Activated CD8-positive, alpha-beta memory T cell treated with anti-CD3 and anti-CD28 coated beads, Interleukin-2, amount 50 U/mL, for 4 hours (primary cell): ENCODE measurements around the gene STK26.
"Not testable (repeated sequence)": the region's sequence is repeated elsewhere in the genome, so short reads cannot be mapped to it uniquely, and the experiment has no call there.

ENCODE experiments used
- DNase-seq: peaks from one replicate; pipeline ENCODE4 v3.0.0-alpha.2; 2020

STK26 gene

GRCh38 chrX:132022967-132023895 lies at the start of gene STK26:
Gene STK26 (plus strand): TSS chrX:132023302. CDS start chrX:132023618, 316 bp downstream.
- peak; percentile 75 for DNase-seq

- DNase-seq: no peak
Measured at GRCh38 chrX:131975851-131976250, 47.3 kb upstream of the STK26 start.

GRCh38 chrX:131977619-131978018 lies 45.5 kb upstream of the STK26 start:
- no peak for DNase-seq

- no peak for DNase-seq
Measured at GRCh38 chrX:131979116-131979515, 44.0 kb upstream of the STK26 start.

DNA sequence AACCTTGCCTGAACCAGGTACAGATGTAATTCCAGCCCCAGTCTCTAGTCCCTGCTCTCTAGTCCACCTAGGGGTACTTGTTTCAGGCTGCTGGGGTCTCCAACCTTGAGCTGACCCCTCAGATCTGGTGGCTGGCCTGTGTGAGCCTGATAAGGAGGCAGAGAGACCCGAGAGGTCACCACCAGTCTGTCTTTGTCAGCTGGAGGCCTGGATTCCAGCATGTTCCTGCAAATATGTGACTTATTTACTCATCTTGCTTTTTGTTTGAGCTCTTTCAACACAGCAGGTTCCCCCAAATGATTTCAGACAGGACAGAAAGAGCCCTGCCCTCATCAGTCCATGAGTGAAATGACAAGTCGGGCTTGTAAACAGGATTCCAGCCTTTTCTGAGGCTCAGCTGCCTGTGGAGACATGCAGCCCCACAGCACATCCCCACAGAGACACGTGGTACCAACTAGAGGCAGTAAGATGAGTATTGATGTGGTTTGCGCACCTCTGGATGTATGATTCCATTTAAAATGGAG lies 37.5 kb upstream of the STK26 start:
- DNase-seq: no peak

DNA sequence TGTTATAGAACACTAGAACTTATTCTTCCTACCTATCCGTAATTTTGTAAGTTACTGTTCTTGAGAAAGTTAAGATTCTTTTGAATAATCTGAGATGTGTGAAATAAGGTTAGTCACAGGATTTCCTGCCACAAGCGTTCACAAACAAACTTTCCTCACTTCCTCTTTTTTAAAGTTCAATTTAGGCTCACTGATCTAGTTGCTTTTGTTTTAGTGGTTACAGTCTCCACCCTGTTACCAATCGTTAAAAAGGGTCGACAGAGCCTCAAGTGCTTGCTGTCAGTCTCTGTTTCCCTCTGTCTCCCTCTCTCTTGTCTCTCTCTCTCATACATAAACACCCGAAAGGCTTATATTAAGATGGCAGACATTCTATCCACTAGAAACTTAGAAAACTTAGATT lies 35.9 kb upstream of the STK26 start:
- no peak for DNase-seq

DNA sequence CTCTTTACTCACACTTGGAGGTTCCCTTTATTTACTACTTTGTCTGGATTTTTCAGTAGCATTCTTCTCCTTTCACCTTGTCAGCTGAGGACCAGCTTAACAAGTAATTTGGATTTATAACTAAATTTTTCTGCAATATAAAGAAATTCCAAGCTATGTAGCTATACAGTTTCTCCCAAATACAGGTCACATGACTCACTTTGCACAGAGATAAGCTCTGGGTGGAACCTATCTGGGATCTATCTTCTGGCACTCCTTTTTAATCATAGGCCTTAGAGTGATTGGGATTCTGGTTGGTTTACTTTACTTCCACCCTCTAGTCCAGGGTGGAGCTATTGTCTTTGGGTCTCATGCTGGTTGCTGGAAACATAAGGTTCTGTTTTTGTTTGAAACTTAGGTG lies 34.9 kb upstream of the STK26 start:
- DNase-seq: no peak

DNA sequence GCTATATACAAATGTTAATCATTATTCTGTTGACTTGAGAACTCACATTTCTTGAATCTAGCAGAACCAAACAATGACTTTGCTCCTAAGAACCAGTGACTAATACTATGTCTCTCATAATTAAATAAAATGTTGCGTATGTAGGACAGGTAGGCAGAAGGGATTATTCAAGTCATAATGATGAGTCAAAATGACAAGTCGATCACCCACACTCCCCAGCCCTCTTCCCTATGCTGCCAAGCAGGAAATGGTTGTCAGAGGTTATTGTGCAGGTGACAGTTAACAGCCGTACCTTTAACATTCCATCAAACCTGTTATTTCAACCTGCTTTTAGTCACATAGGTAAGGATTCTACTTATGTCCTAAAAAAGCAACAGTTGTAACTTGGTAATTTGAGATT lies 22.0 kb upstream of the STK26 start:
- DNase-seq: no peak

DNA sequence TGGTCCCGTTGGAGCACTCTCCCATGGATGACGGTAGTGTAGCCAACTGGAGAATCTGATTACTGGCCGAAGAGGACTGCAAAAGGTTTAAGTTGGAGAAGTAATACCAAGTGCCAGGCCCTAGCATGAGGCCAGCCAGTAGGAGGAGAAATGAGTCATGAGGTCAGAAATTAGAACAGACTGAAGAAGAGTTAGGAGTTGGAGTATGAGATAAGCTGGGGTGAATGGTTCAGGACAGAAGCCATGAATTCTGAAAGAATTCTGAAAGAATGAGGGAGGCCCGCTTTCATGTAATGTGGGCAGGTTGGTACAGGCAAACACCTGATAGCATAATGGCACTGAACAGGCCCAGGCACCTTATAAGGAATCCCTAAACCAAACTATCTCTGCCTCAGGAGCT lies 18.4 kb upstream of the STK26 start:
- no peak for DNase-seq

- no peak for DNase-seq
Measured at GRCh38 chrX:132009350-132009749, 13.8 kb upstream of the STK26 start.

DNA sequence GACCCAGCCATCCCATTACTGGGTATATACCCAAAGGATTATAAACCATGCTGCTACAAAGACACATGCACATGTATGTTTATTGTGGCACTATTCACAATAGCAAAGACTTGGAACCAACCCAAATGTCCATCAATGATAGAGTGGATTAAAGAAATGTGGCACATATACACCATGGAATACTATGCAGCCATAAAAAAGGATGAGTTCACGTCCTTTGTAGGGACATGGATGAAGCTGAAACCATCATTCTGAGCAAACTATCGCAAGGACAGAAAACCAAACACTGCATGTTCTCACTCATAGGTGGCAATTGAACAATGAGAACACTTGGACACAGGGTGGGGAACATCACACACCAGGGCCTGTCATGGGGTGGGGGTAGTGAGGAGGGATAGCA lies 12.9 kb upstream of the STK26 start:
- not testable (repeated sequence) for DNase-seq

GRCh38 chrX:132015875-132016274 lies 7.2 kb upstream of the STK26 start:
- DNase-seq: no peak

- no peak for DNase-seq
Measured at GRCh38 chrX:132016628-132017430, 6.3 kb upstream of the STK26 start.

DNA sequence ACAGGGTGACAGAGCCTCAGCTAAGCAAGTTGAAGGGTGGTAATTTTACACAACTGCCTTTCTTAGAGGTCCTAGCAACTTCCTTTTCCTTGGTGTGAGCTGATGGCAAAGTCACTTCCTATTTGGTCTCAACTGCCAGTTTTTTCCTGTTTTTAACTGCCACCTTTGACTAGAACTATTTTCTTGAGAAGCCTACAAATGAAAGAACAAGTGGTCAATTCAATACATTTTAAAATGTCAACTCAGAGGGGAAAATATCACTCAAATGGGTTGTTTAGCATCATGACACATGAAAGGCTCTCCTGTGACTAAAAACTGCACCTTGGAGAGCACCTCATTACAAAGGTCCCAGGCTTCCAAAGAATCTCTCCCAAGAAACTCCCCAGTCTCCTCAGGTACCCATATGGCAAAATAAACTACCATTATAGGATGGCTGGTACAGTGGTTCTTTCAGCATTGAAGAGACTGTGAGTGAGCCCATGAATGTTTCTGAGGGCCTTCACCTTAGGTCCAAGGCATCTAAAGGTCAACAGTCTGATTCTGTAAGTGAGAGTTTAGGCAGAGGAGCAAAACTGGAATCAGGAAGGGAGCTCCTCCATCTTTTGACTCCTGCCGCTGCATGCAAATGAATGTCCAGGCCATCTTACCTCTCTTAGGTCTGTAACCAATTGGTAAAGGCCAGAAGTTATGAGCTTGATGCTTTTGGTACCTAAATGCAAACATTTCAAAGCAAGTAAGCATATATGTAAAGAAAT lies 5.5 kb upstream of the STK26 start:
- DNase-seq: no peak

DNA sequence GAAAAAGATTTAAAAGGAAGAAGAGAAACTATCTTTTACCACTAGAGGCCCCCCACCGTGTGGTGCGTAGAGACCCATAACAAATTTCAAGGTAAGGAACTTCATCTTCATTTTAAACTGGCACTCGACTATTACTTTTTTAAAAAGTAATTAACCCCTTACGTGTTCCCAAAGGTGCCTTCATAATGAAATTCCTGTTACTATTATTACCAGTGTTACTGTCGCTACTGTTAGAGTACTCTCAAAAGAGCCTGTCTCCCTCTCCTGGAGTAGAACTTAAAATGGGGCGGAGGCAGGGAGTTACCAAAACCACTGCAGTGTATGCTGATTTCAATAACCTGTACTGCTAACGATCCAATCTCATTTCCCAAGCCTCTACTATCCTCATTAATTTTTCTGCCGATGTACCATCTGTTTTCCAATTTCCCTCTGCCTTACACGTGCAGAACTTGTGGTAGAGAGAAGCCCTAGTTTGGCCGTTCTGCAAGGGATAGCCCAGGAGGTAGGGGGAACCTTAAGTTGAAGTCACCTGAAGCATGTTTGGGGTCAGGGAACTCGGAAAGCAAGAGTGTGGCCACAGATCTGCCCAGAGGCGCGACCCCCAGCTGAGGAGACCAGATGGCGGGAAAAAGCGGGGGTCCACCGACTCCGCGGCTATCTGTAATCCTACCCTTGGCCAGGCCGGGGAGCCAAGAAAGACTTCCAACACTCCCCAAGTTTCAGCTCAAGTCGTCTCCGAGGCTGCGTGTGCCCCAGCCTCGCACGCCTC lies 720 bp upstream of the STK26 start:
- DNase-seq: no peak

GRCh38 chrX:132023896-132024386 lies 839 bp downstream of the STK26 start:
- peak; percentile 48 for DNase-seq

DNA sequence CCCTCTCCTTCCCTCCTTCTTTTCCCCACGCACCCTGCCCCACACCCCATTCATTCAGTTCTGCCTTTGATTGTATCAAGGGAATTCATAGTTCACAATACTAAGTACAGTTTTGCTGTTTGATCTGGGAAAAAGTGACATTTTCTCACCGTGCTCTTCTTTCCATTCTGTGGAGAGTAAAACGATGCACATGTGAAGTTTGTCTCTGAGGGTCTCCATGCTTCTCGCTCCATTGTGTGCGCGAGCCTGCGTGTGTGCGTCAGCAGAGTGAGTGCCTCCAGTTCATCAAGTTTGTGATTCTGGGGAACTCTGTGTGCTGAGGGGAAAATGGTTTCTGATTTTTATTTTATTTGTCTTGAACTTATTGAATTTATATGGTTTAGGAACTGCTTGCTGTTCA lies 1.9 kb downstream of the STK26 start:
- DNase-seq: peak; percentile 22

DNA sequence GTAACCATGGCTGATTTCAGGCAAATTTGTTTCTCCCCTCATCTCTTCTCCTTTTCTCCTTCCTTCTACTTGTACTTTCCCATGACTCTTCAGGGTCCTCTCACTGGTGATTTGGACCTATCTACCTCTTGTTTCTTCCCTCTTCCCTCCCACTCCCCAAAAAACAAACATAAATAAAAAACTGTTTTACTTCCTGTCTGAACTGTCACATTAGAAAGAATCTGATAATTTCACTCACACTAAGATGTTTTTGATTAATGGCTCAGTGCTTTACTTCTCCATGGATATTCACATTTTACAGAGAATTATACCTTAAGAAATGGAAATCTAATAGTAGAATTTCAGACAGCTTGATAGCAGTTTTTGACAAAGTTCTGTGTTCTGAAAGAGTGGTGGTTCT lies 7.2 kb downstream of the STK26 start:
- DNase-seq: no peak

DNA sequence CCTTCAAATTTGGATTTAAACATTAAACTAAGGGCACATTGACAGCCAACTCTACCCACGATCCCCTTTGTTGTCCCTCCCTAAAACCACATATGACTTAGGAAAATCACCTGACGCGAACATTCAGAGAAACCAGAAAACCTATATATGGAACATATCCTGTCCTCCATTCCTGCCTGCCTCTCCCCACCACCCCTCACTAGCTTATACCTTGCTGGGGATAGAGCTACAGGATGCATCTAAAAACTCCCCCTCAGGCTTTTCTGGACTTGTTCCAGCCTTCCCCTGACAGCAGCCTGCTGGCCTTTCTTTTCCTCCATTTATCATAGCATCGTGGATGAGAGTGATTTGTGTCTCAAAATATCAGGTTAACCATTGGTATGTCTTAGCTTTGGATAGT lies 8.8 kb downstream of the STK26 start:
- DNase-seq: no peak

DNA sequence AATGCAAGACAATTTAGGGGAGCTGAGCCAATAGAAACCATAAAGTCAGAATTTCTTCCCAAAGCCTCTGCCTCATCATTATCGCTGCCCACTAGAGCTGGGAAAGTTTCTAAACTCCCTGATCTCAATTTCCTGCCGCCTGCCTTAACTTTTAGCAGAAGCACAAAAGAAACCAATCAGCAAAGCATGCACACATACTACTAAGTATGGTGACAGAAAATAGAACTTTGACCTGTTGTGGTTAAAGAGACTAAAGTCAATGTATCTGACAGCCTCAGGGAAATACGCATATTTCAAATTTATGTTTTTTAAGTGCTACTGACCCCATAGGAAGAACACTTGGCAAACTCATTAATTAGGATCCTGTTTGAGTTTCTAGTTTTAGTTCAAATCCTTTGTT lies 10.1 kb downstream of the STK26 start:
- DNase-seq: no peak

GRCh38 chrX:132034648-132035047 lies 11.5 kb downstream of the STK26 start:
- DNase-seq: no peak

DNA sequence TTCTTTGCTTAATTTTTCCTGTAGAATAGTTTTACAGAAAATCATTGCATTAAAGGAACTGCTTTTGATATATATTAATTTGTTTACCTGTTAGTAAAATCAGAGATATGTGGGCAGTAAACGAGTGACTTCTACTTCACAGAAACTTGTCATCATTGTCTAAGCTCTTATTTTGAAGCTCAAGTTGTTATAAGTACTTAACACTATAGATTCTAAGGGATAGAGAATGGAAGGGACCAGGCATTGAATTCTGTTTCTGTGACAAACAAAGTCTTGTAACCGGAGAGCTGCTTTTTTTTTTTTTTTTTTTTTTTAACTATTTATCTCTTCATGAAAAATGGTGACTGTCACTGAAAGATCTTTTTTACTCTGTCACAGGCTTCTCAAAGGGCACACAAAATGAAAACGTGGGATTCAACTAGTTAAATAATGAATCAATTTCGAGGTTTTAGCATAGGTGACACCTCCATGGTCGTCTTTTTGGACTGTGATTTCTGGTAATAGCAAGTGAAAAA lies 14.4 kb downstream of the STK26 start:
- DNase-seq: no peak
